KMS-11 (cell line): ENCODE data around the gene GGT6.
"Not testable (repeated sequence)": the region's sequence is repeated elsewhere in the genome, so short reads cannot be mapped to it uniquely, and the experiment has no call there.

Experiments used
- H2AFZ ChIP-seq: fragments of 200-600 bp; sonication (generic); 2 replicates; pipeline ENCODE4 v1.6.1; 2016; ENCODE audit warnings: antibody characterized with exemption, mixed run types, low read depth
- H3K27ac ChIP-seq: fragments of 200-600 bp; sonication (generic); 2 replicates; pipeline ENCODE4 v1.6.1; 2016; ENCODE audit warnings: mild to moderate bottlenecking, mixed run types
- H3K27me3 ChIP-seq: fragments of 200-600 bp; sonication (generic); 2 replicates; pipeline ENCODE4 v1.6.1; 2017; ENCODE audit warnings: mild to moderate bottlenecking, low read depth, mixed run types, moderate library complexity; ENCODE audit not compliant: insufficient read depth
- H3K36me3 ChIP-seq: fragments of 200-600 bp; sonication (generic); 2 replicates; pipeline ENCODE4 v1.6.1; 2017; ENCODE audit warnings: mild to moderate bottlenecking, mixed run types; ENCODE audit not compliant: insufficient read depth
- H3K4me1 ChIP-seq: fragments of 200-600 bp; sonication (generic); 2 replicates; pipeline ENCODE4 v1.6.1; 2016; ENCODE audit warnings: mild to moderate bottlenecking, low read depth, mixed run types; ENCODE audit not compliant: poor library complexity, severe bottlenecking
- H3K4me2 ChIP-seq: fragments of 200-600 bp; sonication (generic); 2 replicates; pipeline ENCODE4 v1.7.0; 2016; ENCODE audit warnings: mild to moderate bottlenecking, mixed run types
- H3K4me3 ChIP-seq: fragments of 200-600 bp; sonication (generic); IDR thresholded peaks from 2 replicates; pipeline ENCODE4 v1.6.1; 2017; ENCODE audit warnings: low read depth, low read length, mixed read lengths; ENCODE audit not compliant: insufficient read depth
- H3K79me2 ChIP-seq: fragments of 200-600 bp; sonication (generic); 2 replicates; pipeline ENCODE4 v1.6.1; 2016; ENCODE audit warnings: low read depth, mixed run types; ENCODE audit not compliant: insufficient read depth
- H3K9ac ChIP-seq: fragments of 200-600 bp; sonication (generic); 2 replicates; pipeline ENCODE4 v1.6.1; 2016; ENCODE audit warnings: mild to moderate bottlenecking, mixed run types
- H4K20me1 ChIP-seq: fragments of 200-600 bp; sonication (generic); 2 replicates; pipeline ENCODE4 v1.6.1; 2016; ENCODE audit warnings: mild to moderate bottlenecking, mixed run types; ENCODE audit not compliant: insufficient read depth
- CTCF ChIP-seq: fragments of 200-600 bp; sonication (generic); conservative IDR thresholded peaks from 2 replicates; pipeline ENCODE4 v1.6.1; 2017; ENCODE audit warnings: low read depth, mild to moderate bottlenecking, antibody characterized with exemption, low read length, moderate library complexity, mixed read lengths

GGT6 gene

GRCh38 chr17:4607261-4607741 is 46.9 kb upstream of the GGT6 start:
- no peak overlapping the region for H3K4me2 ChIP-seq
- H3K36me3 ChIP-seq = no peaks in the 10 kb centered on the region
- TF ChIP-seq CTCF = no peak
- no peak overlapping the region for H3K9ac ChIP-seq
- H4K20me1 ChIP-seq = no peaks in the 10 kb centered on the region
- no peak overlapping the region for H3K4me3 ChIP-seq
- H3K79me2 ChIP-seq = no peaks in the 10 kb centered on the region
- H3K4me1 ChIP-seq = no peaks in the 10 kb centered on the region
- peaks cover 10% of the 10 kb centered on the region; the same call in 1 of the 2 replicates for H3K27me3 ChIP-seq
- no peak overlapping the region for H2AFZ ChIP-seq
- H3K27ac ChIP-seq = no peak overlapping the region

GRCh38 chr17:4605826-4606225 is 45.4 kb upstream of the GGT6 start:
- Histone ChIP-seq H3K4me2 (no peak overlapping the region), H3K79me2 (no peaks in the 10 kb centered on the region), H4K20me1 (no peaks in the 10 kb centered on the region), H3K27ac (no peak overlapping the region), H3K4me1 (no peaks in the 10 kb centered on the region), H3K36me3 (no peaks in the 10 kb centered on the region), H2AFZ (no peak overlapping the region), H3K27me3 (peaks cover 10% of the 10 kb centered on the region; the same call in 1 of the 2 replicates), H3K9ac (no peak overlapping the region), H3K4me3 (no peak overlapping the region)
- TF ChIP-seq CTCF = no peak

GRCh38 chr17:4604736-4605135 is 44.4 kb upstream of the GGT6 start:
- not testable (repeated sequence) for H3K27ac ChIP-seq, H3K36me3 ChIP-seq, H3K4me1 ChIP-seq, H3K4me2 ChIP-seq, H3K79me2 ChIP-seq, H4K20me1 ChIP-seq, H3K9ac ChIP-seq, H3K4me3 ChIP-seq, H2AFZ ChIP-seq
- peaks cover 12% of the 10 kb centered on the region; the same call in 1 of the 2 replicates for H3K27me3 ChIP-seq

- Histone ChIP-seq H3K27ac (no peak overlapping the region), H2AFZ (no peak overlapping the region)
Measured at GRCh38 chr17:4604111-4604644, 43.8 kb upstream of the GGT6 start.

More at GRCh38 chr17:4604111-4604644, 43.8 kb upstream of the GGT6 start:
- H3K4me2 ChIP-seq = no peak overlapping the region
- no peaks in the 10 kb centered on the region for H3K36me3 ChIP-seq
- no peaks in the 10 kb centered on the region for H3K79me2 ChIP-seq
- no peaks in the 10 kb centered on the region for H3K4me1 ChIP-seq
- H3K27me3 ChIP-seq = peaks cover 13% of the 10 kb centered on the region; the same call in 1 of the 2 replicates
- no peak overlapping the region for H3K9ac ChIP-seq
- H3K4me3 ChIP-seq = no peak overlapping the region
- no peaks in the 10 kb centered on the region for H4K20me1 ChIP-seq
- TF ChIP-seq CTCF = no peak
